Hepatic stellate cell (primary cell): ENCODE results near the gene SERPINB6.
"Not testable (repeated sequence)": the region's sequence is repeated elsewhere in the genome, so short reads cannot be mapped to it uniquely, and the experiment has no call there.

Source experiments
- DNase-seq: peaks from one replicate; pipeline ENCODE4 v3.0.0; 2011; ENCODE audit warnings: low spot score

The SERPINB6 gene

GRCh38 chr6:2958776-2959175 is 12.6 kb downstream of the SERPINB6 start:
- DNase-seq = no peak

GRCh38 chr6:2958331-2958711 is 13.0 kb downstream of the SERPINB6 start:
- DNase-seq = no peak

DNA sequence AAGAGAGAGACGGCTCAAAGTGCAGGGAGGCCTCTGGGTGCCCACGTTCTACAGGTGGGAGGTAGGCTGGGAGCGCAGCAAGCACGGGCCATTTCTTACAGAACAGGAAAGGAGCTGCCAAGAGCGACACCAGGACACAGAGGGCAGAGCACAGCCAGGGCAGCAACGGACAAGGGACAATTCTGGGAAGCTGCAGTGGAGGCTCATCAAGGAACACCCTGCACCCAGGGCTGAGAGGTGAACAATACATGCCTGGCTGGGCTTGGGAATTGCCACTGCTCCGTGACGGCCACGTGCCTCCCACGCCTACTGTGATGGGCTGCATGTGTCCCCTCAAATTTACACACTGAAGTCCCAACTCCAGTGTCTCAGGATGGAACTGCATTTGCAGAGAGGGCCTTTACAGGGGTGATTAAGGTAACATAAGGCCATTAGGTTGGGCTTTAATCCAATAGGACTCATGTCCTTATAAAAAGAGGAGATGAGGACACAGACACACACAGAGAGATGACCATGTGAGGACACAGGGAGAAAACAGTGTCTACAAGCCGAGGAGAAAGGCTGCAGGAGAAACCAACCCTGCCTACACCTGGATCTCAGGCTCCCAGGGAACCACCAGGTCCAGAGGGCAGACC is 13.6 kb downstream of the SERPINB6 start:
- DNase-seq = no peak

- DNase-seq = no peak
Measured at GRCh38 chr6:2956930-2957685, 14.3 kb downstream of the SERPINB6 start.

DNA sequence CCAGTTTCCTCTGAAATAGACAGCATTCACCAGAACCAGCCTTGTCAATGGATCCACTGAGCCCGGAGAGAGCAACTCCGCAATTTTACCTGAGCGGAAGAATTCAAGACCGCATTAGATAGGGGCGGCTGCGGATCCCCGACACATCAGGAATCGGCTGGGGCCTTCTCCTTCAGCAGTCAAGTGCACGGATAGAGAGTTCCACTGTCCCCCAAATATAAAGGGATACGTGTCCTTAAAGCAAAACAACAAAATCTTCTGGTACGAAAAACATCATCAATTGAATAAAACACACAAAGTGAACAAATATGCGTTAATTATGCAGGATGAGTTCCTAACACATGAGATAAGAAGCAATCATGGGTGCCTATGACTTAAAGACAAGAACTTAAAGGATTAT is 18.3 kb downstream of the SERPINB6 start:
- DNase-seq = no peak

DNA sequence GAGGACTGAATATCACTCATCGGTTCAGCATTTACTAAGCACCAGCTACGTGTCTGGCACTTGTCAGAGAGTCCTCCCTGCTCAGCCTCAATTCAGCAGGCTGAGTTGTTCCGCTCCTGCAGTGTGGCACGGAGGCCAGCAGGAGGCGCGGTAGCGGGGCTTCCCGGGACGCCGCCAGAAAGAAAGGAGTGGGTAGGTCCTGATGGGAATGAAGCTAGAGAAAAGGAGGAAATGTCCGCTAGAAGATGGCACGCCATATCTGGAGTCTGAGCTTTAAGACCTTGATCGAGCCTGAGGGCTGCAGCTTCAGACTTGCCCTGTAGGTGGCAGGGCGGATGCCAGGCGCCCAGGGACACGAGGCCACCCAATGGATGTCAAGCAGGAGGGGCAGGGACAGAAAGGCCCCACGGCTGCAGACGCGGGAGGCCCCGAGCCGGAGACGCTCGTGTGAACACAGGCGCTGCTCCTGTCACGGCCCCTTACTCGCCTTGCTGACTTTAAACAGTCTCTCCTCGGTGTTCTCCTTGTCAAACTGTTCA is 18.7 kb downstream of the SERPINB6 start:
- peak; percentile 92 for DNase-seq

- DNase-seq = no peak
Measured at GRCh38 chr6:2951728-2952127, 19.6 kb downstream of the SERPINB6 start.

GRCh38 chr6:2950713-2951112 is 20.7 kb downstream of the SERPINB6 start:
- no peak for DNase-seq

- no peak for DNase-seq
Measured at GRCh38 chr6:2949536-2950083, 21.8 kb downstream of the SERPINB6 start.

DNA sequence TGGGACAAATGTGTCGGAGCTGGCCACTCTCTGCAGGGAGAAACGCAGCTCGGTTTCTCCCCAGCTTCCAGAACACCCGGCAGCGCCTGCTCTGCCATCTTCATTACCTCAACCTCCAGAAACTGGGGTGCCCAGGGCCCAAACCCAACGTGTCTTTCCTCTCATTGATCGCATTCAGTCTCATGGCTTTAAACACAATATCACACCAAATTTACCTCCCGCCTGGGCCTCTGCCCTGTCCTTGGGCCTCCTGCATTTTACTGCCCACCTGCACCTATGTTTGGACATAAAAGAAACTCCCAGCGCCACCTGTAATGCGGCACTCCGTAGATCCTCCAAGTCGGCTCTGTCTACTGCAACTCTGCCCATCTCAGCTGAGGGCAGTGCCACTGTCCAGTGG is 22.2 kb downstream of the SERPINB6 start:
- DNase-seq = no peak

DNA sequence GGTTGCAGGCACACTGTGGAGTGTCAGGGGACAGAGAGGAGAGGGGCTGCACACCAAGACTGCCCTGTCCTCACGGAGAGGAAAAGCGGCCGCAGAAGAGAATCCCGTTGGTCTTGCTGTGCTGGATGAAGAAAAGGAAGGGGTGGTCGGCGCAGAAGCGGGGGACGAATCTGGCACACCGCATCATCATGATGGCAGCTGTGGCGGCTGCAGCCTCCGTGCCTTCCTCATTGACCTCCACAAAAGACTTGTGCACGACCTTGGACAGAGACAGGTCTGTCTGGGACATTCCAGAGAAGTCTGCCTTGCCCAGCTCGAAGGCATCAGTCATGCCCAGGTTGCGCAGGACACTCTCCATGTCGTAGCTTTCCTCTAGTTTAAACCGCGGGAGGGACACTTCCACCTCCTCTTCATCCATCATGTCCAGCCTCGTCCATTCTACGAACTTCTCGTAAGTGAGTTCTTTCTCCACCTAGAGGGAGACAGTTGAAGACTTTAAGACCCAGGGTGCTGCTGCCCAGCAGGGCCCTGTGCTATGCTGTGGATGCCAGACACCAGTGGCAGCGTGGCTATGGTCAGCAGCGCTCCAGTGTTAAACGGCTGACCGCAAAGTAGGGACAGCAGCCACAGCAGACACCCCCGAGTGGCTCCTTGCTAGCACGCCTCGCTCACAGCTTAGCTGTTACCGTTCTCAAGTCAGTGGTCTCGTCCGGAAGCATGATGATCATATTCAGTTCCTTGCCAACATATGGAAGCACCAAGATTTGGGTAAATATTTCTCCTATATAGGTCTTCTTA is 22.9 kb downstream of the SERPINB6 start:
- no peak for DNase-seq

- no peak for DNase-seq
Measured at GRCh38 chr6:2947445-2947844, 23.9 kb downstream of the SERPINB6 start.

GRCh38 chr6:2945153-2945452 is 26.3 kb downstream of the SERPINB6 start:
- no peak for DNase-seq

GRCh38 chr6:2944405-2945152 is 26.8 kb downstream of the SERPINB6 start:
- no peak for DNase-seq

DNA sequence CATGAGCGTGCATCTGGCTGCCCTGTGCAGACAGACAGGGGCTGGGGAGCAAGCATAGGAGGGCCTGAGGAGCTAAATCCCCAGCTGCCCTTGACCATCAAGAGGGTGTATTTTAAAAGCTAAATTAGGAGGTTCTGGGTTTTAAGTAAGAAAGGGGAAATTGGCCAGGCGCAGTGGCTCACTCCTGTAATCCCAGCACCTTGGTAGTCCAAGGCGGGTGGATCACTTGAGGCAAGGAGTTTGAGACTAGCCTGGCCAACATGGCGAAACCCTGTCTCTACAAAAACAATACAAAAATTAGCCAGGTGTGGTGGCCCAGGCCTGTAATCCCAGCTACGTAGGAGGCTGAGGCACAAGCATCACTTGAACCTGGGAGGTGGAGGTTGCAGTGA is 27.8 kb downstream of the SERPINB6 start:
- DNase-seq = no peak

GRCh38 chr6:2942914-2943563 is 28.3 kb downstream of the SERPINB6 start:
- no peak for DNase-seq

GRCh38 chr6:2942116-2942515 is 29.3 kb downstream of the SERPINB6 start:
- not testable (repeated sequence) for DNase-seq

DNA sequence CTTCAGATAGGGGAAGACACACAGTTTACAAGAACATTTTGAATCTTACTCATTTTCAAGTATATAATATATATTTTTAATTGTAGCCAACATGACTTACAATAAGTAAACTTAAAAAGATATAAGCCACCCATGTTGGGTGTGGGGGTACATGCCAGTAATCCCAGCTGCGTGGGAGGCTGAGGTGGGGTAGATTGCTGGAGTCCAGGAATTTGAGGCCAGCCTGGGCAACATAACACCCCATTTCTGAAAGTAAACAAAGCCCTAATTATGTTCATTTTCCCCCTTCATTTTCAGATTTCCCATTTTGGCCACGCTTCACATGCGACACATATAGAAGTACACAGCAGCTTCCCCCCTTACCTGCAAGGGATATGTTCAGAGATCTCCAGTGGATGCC is 30.5 kb downstream of the SERPINB6 start:
- DNase-seq = no peak

DNA sequence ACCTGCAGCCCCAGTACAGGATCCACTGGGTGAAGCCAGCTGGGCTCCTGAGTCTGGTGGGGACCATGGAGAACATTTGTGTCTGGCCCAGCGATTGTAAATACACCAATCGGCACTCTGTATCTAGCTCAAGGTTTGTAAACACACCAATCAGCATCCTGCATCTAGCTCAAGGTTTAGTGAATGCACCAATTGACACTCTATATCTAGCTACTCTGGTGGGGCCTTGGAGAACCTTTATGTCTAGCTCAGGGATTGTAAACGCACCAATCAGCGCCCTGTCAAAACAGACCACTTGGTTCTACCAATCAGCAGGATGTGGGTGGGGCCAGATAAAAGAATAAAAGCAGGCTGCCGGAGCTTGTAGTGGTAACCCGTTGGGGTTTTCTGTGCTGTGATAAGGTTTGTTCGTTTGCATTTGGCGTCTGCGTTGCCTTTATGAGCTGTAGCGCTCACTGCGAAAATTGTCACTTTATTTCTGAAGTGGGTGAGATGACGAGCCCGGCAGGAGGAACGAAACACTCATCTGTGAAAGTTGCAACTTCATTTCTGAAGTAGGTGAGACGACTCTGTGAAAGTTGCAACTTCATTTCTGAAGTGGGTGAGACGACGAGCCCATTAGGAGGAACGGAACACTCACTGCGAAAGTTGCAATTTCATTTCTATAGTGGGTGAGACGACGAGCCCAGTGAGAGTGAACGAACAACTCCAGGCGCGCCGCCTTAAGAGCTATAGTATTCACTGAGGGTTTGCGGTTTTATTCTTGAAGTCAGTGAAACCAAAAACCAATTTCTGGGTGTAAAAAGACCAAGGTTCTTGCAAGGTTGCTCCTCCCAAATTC is 31.1 kb downstream of the SERPINB6 start:
- no peak for DNase-seq

DNA sequence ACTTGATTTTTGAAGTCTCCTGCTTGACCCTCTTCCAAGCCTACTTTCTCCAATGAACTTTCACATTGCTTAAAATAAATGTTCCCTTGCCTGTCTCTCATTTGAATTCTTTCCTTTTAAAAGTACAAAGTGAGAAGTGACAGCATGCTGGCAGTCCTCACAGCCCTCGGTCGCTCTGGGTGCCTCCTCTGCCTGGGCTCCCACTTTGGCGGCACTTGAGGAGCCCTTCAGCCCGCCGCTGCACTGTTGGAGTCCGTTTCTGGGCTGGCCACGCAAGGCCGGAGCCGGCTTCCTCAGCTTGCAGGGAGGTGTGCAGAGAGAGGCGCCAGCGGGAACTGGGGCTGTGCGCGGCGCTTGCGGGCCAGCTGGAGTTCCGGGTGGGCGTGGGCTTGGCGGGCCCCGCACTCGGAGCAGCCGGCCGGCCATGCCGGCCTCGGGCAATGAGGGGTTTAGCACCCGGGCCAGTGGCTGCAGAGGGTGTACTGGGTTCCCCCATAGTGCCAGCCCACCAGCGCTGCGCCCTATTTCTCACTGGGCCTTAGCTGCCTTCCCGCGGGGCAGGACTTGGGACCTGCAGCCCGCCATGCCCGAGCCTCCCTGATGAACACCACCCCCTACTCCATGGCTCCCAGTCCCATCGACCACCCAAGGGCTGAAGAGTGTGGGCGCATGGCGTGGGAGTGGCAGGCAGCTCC is 31.9 kb downstream of the SERPINB6 start:
- no peak for DNase-seq
